Aorta (tissue), 5 donors: ENCODE data around the gene CT83. TPM values are rescaled to one million over a fixed set of nuclear protein-coding genes. Genes with fewer than 3 reads are reported as not detected.

ENCODE experiments used
- ATAC-seq: fragments of 200-7000 bp; cut with Tn5 transposase; one replicate; pipeline ENCODE4 v1.9.1; 2022; ENCODE audit warnings: moderate library complexity; ENCODE audit not compliant: low FRiP score
- DNase-seq, 2 donors: peaks; one replicate each; pipeline ENCODE4 v3.0.0-alpha.2; 2020
- H3K27ac ChIP-seq, 2 donors: one replicate each; pipeline ENCODE4 v1.5.1; 2013; ENCODE audit warnings: low read length in 2 of 2, mild to moderate bottlenecking in 2 of 2, moderate library complexity in 2 of 2, control low read depth in 1 of 2, inconsistent platforms in 1 of 2, low read depth in 1 of 2
- H3K27me3 ChIP-seq, 2 donors: one replicate each; pipeline ENCODE4 v1.6.1; 2013; ENCODE audit warnings: control low read depth in 1 of 2, low read length in 1 of 2, mild to moderate bottlenecking in 1 of 2, moderate library complexity in 1 of 2; ENCODE audit not compliant: insufficient read depth in 2 of 2, control insufficient read depth in 1 of 2
- H3K36me3 ChIP-seq, 2 donors: one replicate each; pipeline ENCODE4 v1.6.1; 2013; ENCODE audit warnings: control low read depth in 1 of 2, low read length in 1 of 2, mild to moderate bottlenecking in 1 of 2; ENCODE audit not compliant: insufficient read depth in 2 of 2, control insufficient read depth in 1 of 2
- H3K4me1 ChIP-seq, 2 donors: one replicate each; pipeline ENCODE4 v1.6.1; 2013; ENCODE audit warnings: low read length in 2 of 2, control low read depth in 1 of 2, mild to moderate bottlenecking in 1 of 2, moderate library complexity in 1 of 2; ENCODE audit not compliant: insufficient read depth in 2 of 2, control insufficient read depth in 1 of 2
- H3K4me3 ChIP-seq, 2 donors: one replicate each; pipeline ENCODE4 v1.5.1; 2013; ENCODE audit warnings: low read length in 2 of 2, control low read depth in 1 of 2, mild to moderate bottlenecking in 1 of 2
- H3K9me3 ChIP-seq: one replicate; pipeline ENCODE4 v1.6.1; 2013; ENCODE audit warnings: mild to moderate bottlenecking, low read length; ENCODE audit not compliant: control insufficient read depth
- WGBS, 2 donors: extraction: QIAGEN DNeasy Blood & Tissue Kit; methylation state at CpG; one replicate each; pipeline ENCODE4 v1.1.7; 2013; 5-methylcytosine and 5-hydroxymethylcytosine counted together
- intact Hi-C, 2 donors: fragments of 100-400 bp; cut with DNase I; formaldehyde crosslinking; loops; one replicate each; pipeline versions ENCODE4 v1.14.2 to v1.15.0; 2022
- long read RNA-seq, 2 donors: library from polyadenylated mRNA; unstranded; transcript quantifications; one replicate each; pipeline ENCODE4 v2.0.0, GENCODE V29; 2020 to 2021
- polyA plus RNA-seq, 2 donors: library from polyadenylated mRNA; stranded (reverse); fragments of 200-250 nt; gene quantifications; one replicate each; pipeline ENCODE4 v1.2.3, GENCODE V29; 2013
- total RNA-seq, 2 donors: library from RNA; stranded (reverse); fragmentation: NEBNext Ultra II Directional; extraction: Animal tissue kit (Norgen Biotek cat#: 25700); gene quantifications; one replicate each; pipeline ENCODE4 v1.2.1, GENCODE V29; 2021
- donor health status: healthy with polysubstance abuse.
- donor health status: Bipolar disorder and iron deficiency.
- donor health status: DM: no; HTN: no; CAD: no.
- donor health status: DM: no; HTN: no; CAD: no.
- donor health status: DM: yes; HTN: yes; CAD: no.

The CT83 gene
- total RNA-seq (not detected), polyA plus RNA-seq (not detected)
- long read RNA-seq, donor 1, result 0 reads
- long read RNA-seq, donor 2, result 0 reads

DNA sequence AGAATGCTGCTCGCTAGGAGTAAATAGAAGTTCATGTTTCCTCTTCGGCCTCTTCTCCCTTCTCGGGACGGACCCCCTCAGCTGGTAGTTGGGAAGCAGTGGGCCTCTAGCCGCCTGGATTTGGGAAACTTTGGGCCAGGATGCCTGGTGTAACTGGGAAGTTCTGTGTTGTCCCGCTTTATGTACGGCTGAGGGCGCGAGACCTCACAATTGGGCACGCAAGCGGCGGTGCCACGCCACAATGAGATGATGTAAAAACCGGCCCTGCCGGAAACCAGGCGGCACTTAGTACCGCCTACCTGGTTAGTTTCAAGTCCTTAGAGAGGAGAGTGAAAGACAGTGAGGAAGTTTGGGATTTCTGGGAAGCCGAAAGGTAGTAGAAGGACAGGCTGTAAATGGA lies at the start of gene CT83:
Gene CT83, minus strand, starts transcription at position 155 of the 400 bp plus-strand sequence. Its CDS starts 120 bp downstream, at position 35.
- Histone ChIP-seq H3K36me3 (no peaks in the 10 kb centered on the region), H3K4me3 (no peak within 1 kb of the TSS), H3K27me3 (no peaks in the 10 kb centered on the region), H3K4me1 (no peaks in the 10 kb centered on the region), H3K9me3 (no peaks in the 10 kb centered on the region), H3K27ac (no peak within 1 kb of the TSS)
- intact Hi-C loops, result no loop called here
- 79 to 95% methylated on average over 18 of the region's 18 CpGs for WGBS, 2 donors
- ATAC-seq (no peak), DNase-seq (no peak)

- no peaks in the 10 kb centered on the region for H3K27me3 ChIP-seq
Measured at GRCh38 chrX:116499780-116500179, 37.0 kb upstream of the CT83 start.

DNA sequence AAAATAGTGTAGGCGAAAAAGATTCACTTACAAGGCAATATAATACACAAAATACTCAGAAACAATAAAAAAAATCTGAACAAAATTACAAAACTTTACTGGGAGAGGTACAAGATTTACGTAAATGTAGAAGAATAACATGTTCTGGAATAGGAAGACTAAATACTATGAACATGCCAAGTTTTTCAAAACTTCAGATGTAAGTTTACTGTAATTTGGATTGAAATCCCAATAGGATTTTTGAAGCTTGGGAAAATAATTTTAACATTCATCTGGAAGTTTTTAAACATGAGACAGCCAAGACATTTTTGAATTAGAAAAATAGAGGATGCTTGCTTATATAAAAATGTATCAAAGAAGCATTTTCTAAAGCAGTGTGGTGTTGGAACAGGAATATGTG lies 30.5 kb upstream of the CT83 start:
- Histone ChIP-seq H3K27ac (no peak overlapping the region), H3K9me3 (no peaks in the 10 kb centered on the region), H3K36me3 (no peaks in the 10 kb centered on the region), H3K4me1 (no peaks in the 10 kb centered on the region), H3K4me3 (no peak overlapping the region), H3K27me3 (no peaks in the 10 kb centered on the region)
- intact Hi-C loops, result no loop called here
- WGBS, 2 donors, result 42 to 57% methylated on average over 2 of the region's 2 CpGs
- DNase-seq (no peak), ATAC-seq (no peak)

More at GRCh38 chrX:116499780-116500179, 37.0 kb upstream of the CT83 start:
- Histone ChIP-seq H3K4me3 (no peak overlapping the region), H3K9me3 (no peaks in the 10 kb centered on the region), H3K4me1 (no peaks in the 10 kb centered on the region), H3K27ac (no peak overlapping the region), H3K36me3 (no peaks in the 10 kb centered on the region)
- ATAC-seq (no peak), DNase-seq (no peak)
- intact Hi-C loops, result no loop called here

DNA sequence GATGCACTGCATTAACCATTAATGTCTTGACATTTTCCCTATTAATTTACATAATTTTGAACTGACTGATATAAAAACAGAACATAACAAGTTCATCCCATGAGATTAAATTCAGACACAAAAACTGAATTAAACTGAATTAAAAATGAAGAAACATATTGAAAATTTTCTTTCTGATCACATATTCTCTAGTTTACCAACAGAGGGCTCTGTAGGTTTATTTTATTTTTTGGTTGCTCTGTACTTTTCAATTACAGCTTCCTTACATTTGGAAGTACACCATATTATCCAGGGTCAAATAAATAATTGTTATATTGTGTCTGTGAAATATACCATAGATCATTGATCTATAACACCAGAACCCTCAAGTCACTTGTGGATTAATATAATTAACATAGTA lies 27.3 kb upstream of the CT83 start:
- Histone ChIP-seq H3K27ac (no peak overlapping the region), H3K9me3 (no peaks in the 10 kb centered on the region), H3K27me3 (no peaks in the 10 kb centered on the region), H3K36me3 (no peaks in the 10 kb centered on the region), H3K4me1 (no peaks in the 10 kb centered on the region), H3K4me3 (no peak overlapping the region)
- ATAC-seq (no peak), DNase-seq (no peak)
- intact Hi-C loops, result no loop called here

- 66 to 80% methylated on average over 2 of the region's 2 CpGs for WGBS, 2 donors
- Histone ChIP-seq H3K4me3 (no peak overlapping the region), H3K36me3 (no peaks in the 10 kb centered on the region), H3K9me3 (no peaks in the 10 kb centered on the region), H3K4me1 (no peaks in the 10 kb centered on the region), H3K27me3 (no peaks in the 10 kb centered on the region), H3K27ac (no peak overlapping the region)
- DNase-seq, result no peak
- no peak for ATAC-seq
- intact Hi-C loops, result no loop called here
Measured at GRCh38 chrX:116480059-116480458, 17.3 kb upstream of the CT83 start.

DNA sequence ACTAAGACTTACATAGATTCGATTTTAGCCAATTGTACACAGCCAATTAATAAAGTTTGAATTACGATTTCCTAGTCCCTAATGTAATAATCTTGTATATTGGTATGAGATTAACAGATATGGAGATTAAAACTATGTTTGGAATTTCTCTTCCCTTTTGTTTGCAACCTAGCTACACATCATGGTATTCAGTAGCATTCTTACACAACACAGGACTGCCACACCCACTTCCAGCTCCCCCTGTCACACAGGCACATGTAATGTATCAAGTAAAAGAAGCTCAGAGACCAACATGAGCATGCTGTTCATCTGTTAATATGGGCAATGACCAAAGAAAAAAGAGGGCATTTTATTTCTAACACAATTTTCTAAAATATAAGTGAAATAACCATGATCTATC lies 13.6 kb downstream of the CT83 start:
- H3K4me1 ChIP-seq, result no peaks in the 10 kb centered on the region
- H3K4me3 ChIP-seq, result no peak overlapping the region
- H3K27ac ChIP-seq, result no peak overlapping the region
- no peaks in the 10 kb centered on the region for H3K9me3 ChIP-seq
- intact Hi-C loops, result no loop called here
- H3K27me3 ChIP-seq, result no peaks in the 10 kb centered on the region
- no peak for ATAC-seq
- H3K36me3 ChIP-seq, result no peaks in the 10 kb centered on the region
- no peak for DNase-seq
- WGBS, 2 donors, result 64 to 86% methylated on average over 2 of the region's 2 CpGs

GRCh38 chrX:116436358-116436816 lies 26.4 kb downstream of the CT83 start, which contains the start of gene SLC6A14:
SLC6A14 (plus strand) TSS chrX:116436606; CDS start chrX:116436710, 104 bp downstream.
- Histone ChIP-seq H3K4me1 (no peaks in the 10 kb centered on the region), H3K9me3 (no peaks in the 10 kb centered on the region), H3K4me3 (no peak within 1 kb of the TSS), H3K27ac (no peak within 1 kb of the TSS), H3K27me3 (no peaks in the 10 kb centered on the region), H3K36me3 (no peaks in the 10 kb centered on the region)
- intact Hi-C loops, result no loop called here
- peak in 1 of 2 donors; percentile 40 for DNase-seq
- 47 to 64% methylated on average over 9 of the region's 9 CpGs for WGBS, 2 donors
- no peak for ATAC-seq

DNA sequence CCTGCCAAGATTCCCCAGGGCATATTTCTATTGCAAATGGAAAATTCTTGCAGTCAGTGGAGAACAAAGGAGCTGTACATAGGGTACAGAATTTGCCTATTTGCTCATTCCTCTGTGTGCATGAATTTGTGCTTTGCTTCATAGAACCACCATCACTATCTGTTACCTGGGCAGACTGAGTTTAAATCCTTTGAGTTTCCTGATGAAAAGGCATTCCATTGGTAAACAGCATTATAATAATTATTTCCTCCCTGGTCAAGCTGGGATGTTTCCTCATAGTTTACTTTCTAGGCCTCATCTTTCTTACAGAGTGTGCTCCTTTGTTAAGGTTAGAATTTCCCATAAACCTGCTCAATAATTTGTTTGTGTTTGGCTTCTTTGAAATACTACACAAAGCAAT lies 27.2 kb downstream of the CT83 start:
- Histone ChIP-seq H3K4me1 (no peaks in the 10 kb centered on the region), H3K36me3 (no peaks in the 10 kb centered on the region)
- DNase-seq, result no peak

DNA sequence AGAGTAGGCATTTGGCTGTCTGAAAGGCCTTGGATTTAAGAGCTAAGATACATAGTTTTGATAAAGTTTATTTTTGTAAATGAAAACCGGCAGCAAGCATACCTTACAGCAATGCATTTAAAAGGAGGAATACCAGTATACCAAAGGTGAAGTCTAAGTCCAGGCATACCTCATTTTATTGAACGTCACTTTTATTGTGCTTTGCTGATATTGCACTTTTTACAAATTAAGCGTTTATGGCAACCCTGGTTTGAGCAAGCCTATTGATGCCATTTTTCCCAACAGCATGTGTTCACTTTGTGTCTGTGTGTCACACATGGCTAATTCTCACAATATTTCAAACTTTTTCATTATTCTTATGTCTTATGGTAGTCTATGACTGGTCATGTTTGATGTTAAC lies 34.8 kb downstream of the CT83 start:
- Histone ChIP-seq H3K9me3 (no peaks in the 10 kb centered on the region), H3K27me3 (no peaks in the 10 kb centered on the region), H3K4me1 (no peaks in the 10 kb centered on the region), H3K27ac (no peak overlapping the region), H3K36me3 (no peaks in the 10 kb centered on the region), H3K4me3 (no peak overlapping the region)
- WGBS, 2 donors, result 78 to 82% methylated on average over 3 of the region's 3 CpGs
- intact Hi-C loops, result no loop called here
- ATAC-seq (no peak), DNase-seq (no peak)

More for the DNA sequence above, 27.2 kb downstream of the CT83 start:
- ATAC-seq, result no peak
- Histone ChIP-seq H3K4me3 (no peak overlapping the region), H3K27ac (no peak overlapping the region), H3K27me3 (no peaks in the 10 kb centered on the region), H3K9me3 (no peaks in the 10 kb centered on the region)
- intact Hi-C loops, result no loop called here
